ENCODE data around the gene COX7A2L.

GRCh38 chr2:42337356-42337820, 23.6 kb downstream of the COX7A2L start:
- TF ChIP-seq CTCF (IDR thresholded peaks at IDR 0.05) (no peak), POLR2A (IDR thresholded peaks at IDR 0.05) (no peak), POLR2AphosphoS5 (IDR thresholded peaks at IDR 0.05) (no peak)
